Measurements from ENCODE around the gene BSN.

The BSN gene

GRCh38 chr3:49616491-49616941 is 62.2 kb downstream of the BSN start:
- no peaks in the 10 kb centered on the region for H3K9me3 ChIP-seq (ENCODE audit: control insufficient read depth in 2 of 2, low read length in 2 of 2)
- no peak overlapping the region for H3K9ac ChIP-seq (ENCODE audit: low read length in 2 of 2)
- H3K4me3 ChIP-seq (ENCODE audit: low read length in 2 of 2): no peak overlapping the region
- no peaks in the 10 kb centered on the region for H3K36me3 ChIP-seq (ENCODE audit: control insufficient read depth in 2 of 2, insufficient read depth in 2 of 2, low read length in 2 of 2)
- H3K27me3 ChIP-seq (ENCODE audit: control insufficient read depth in 1 of 2, insufficient read depth in 2 of 2, low read length in 2 of 2): no peaks in the 10 kb centered on the region
- no peaks in the 10 kb centered on the region for H3K4me1 ChIP-seq (ENCODE audit: control insufficient read depth, insufficient read depth, low read length)
- no peak overlapping the region for H3K27ac ChIP-seq (ENCODE audit: low read length)

DNA sequence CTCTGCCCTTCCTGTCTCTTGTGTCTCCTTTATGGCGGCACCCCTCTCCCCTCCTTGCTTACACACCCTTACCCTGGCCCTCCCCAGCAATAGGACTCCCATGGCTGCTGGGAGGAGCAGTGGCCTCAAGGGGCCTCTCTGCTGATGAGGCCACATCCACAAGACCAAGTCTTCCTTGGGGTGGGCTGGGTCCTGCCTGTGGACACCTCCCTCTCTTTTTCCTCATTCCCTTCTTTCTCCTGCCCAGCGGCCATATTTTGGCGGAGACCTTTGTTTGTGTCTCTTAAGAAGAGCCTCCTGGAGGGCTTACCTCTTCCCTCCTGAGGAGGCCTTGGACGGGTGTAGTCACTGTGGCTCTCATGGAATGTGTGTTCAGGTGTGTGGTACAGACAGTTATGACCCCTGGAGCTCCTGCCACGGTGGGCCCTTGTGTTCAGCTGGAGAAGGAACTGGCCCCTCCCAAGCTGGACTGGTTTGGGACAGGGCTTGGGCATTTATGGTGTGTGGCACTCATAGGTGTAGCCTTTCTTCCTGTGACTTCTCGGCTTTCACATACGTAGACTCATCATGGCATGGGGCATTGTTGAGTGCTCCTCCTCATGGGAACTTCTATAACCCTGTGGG is 63.2 kb downstream of the BSN start:
- Histone ChIP-seq H3K9me3 (ENCODE audit: control insufficient read depth in 2 of 2, low read length in 2 of 2) (no peaks in the 10 kb centered on the region), H3K27ac (ENCODE audit: low read length) (no peak overlapping the region), H3K9ac (ENCODE audit: low read length in 2 of 2) (no peak overlapping the region), H3K27me3 (ENCODE audit: control insufficient read depth in 1 of 2, insufficient read depth in 2 of 2, low read length in 2 of 2) (no peaks in the 10 kb centered on the region), H3K36me3 (ENCODE audit: control insufficient read depth in 2 of 2, insufficient read depth in 2 of 2, low read length in 2 of 2) (no peaks in the 10 kb centered on the region), H3K4me1 (ENCODE audit: control insufficient read depth, insufficient read depth, low read length) (no peaks in the 10 kb centered on the region), H3K4me3 (ENCODE audit: low read length in 2 of 2) (no peak overlapping the region)

DNA sequence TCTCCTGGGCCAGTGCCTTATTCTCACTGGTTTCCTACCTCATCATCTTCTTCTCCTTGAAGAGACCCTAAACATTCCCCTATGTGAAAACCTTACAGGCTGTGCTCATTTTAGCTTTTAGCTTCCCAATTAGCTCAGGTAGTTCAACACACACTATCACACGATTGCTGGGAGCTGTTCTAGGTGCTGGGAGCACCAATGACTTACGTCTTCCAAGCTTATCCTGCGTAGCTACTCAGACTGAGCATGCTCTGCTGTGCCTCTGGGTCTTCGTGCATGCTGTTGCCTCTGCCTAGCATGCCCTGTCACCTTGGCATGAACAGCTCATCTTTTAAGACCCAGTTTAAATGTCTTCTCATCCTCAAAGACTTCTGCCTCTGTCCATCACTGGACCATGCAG is 64.1 kb downstream of the BSN start:
- Histone ChIP-seq H3K27ac (ENCODE audit: low read length) (no peak overlapping the region), H3K4me1 (ENCODE audit: control insufficient read depth, insufficient read depth, low read length) (no peaks in the 10 kb centered on the region), H3K4me3 (ENCODE audit: low read length in 2 of 2) (no peak overlapping the region), H3K27me3 (ENCODE audit: control insufficient read depth in 1 of 2, insufficient read depth in 2 of 2, low read length in 2 of 2) (no peaks in the 10 kb centered on the region), H3K9me3 (ENCODE audit: control insufficient read depth in 2 of 2, low read length in 2 of 2) (no peaks in the 10 kb centered on the region), H3K36me3 (ENCODE audit: control insufficient read depth in 2 of 2, insufficient read depth in 2 of 2, low read length in 2 of 2) (no peaks in the 10 kb centered on the region), H3K9ac (ENCODE audit: low read length in 2 of 2) (no peak overlapping the region)

- Histone ChIP-seq H3K36me3 (ENCODE audit: control insufficient read depth in 2 of 2, insufficient read depth in 2 of 2, low read length in 2 of 2) (no peaks in the 10 kb centered on the region), H3K4me3 (ENCODE audit: low read length in 2 of 2) (no peak overlapping the region), H3K27ac (ENCODE audit: low read length) (no peak overlapping the region), H3K27me3 (ENCODE audit: control insufficient read depth in 1 of 2, insufficient read depth in 2 of 2, low read length in 2 of 2) (no peaks in the 10 kb centered on the region), H3K4me1 (ENCODE audit: control insufficient read depth, insufficient read depth, low read length) (no peaks in the 10 kb centered on the region), H3K9me3 (ENCODE audit: control insufficient read depth in 2 of 2, low read length in 2 of 2) (no peaks in the 10 kb centered on the region), H3K9ac (ENCODE audit: low read length in 2 of 2) (no peak overlapping the region)
These were observed 65.4 kb downstream of the BSN start for GRCh38 chr3:49619649-49620048.

- H3K36me3 ChIP-seq (ENCODE audit: control insufficient read depth in 2 of 2, insufficient read depth in 2 of 2, low read length in 2 of 2): no peaks in the 10 kb centered on the region
- no peak overlapping the region for H3K9ac ChIP-seq (ENCODE audit: low read length in 2 of 2)
- H3K9me3 ChIP-seq (ENCODE audit: control insufficient read depth in 2 of 2, low read length in 2 of 2): no peaks in the 10 kb centered on the region
- no peak overlapping the region for H3K27ac ChIP-seq (ENCODE audit: low read length)
- H3K4me1 ChIP-seq (ENCODE audit: control insufficient read depth, insufficient read depth, low read length): no peaks in the 10 kb centered on the region
- H3K27me3 ChIP-seq (ENCODE audit: control insufficient read depth in 1 of 2, insufficient read depth in 2 of 2, low read length in 2 of 2): no peaks in the 10 kb centered on the region
- H3K4me3 ChIP-seq (ENCODE audit: low read length in 2 of 2): no peak overlapping the region
These were observed 66.5 kb downstream of the BSN start for GRCh38 chr3:49620728-49621127.

GRCh38 chr3:49623071-49623470 is 68.8 kb downstream of the BSN start:
- Histone ChIP-seq H3K9ac (ENCODE audit: low read length in 2 of 2) (no peak overlapping the region), H3K9me3 (ENCODE audit: control insufficient read depth in 2 of 2, low read length in 2 of 2) (no peaks in the 10 kb centered on the region), H3K4me3 (ENCODE audit: low read length in 2 of 2) (no peak overlapping the region), H3K27me3 (ENCODE audit: control insufficient read depth in 1 of 2, insufficient read depth in 2 of 2, low read length in 2 of 2) (no peaks in the 10 kb centered on the region), H3K27ac (ENCODE audit: low read length) (no peak overlapping the region), H3K4me1 (ENCODE audit: control insufficient read depth, insufficient read depth, low read length) (no peaks in the 10 kb centered on the region), H3K36me3 (ENCODE audit: control insufficient read depth in 2 of 2, insufficient read depth in 2 of 2, low read length in 2 of 2) (no peaks in the 10 kb centered on the region)

GRCh38 chr3:49625071-49625470 is 70.8 kb downstream of the BSN start:
- H3K4me3 ChIP-seq (ENCODE audit: low read length in 2 of 2): no peak overlapping the region
- no peaks in the 10 kb centered on the region for H3K9me3 ChIP-seq (ENCODE audit: control insufficient read depth in 2 of 2, low read length in 2 of 2)
- H3K9ac ChIP-seq (ENCODE audit: low read length in 2 of 2): no peak overlapping the region
- H3K4me1 ChIP-seq (ENCODE audit: control insufficient read depth, insufficient read depth, low read length): no peaks in the 10 kb centered on the region
- no peak overlapping the region for H3K27ac ChIP-seq (ENCODE audit: low read length)
- H3K36me3 ChIP-seq (ENCODE audit: control insufficient read depth in 2 of 2, insufficient read depth in 2 of 2, low read length in 2 of 2): no peaks in the 10 kb centered on the region
- H3K27me3 ChIP-seq (ENCODE audit: control insufficient read depth in 1 of 2, insufficient read depth in 2 of 2, low read length in 2 of 2): no peaks in the 10 kb centered on the region

DNA sequence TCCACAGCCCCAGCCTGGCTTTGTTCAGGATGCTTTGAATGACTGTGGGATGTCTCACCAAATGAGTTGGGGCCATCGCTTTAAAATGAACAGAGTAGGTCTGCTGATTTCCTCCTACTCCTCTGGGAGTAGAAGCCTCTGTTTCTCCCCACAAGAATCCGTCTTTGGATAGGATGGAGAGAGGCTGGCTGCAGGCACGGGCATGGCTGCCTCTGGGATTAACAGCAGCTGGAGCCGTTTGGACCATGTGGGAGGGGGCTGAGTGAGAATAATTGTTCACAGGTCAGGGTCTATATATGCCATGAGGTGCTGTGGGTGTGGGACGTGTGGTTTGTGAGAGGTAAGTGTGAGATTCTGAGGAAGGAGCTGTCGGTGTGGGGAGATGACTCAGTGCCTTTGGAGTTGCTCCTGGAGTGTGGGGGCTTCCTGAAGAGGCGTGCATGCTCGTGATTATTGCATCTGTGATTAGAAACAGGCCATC is 71.9 kb downstream of the BSN start:
- H3K4me3 ChIP-seq (ENCODE audit: low read length in 2 of 2): no peak overlapping the region
- H3K36me3 ChIP-seq (ENCODE audit: control insufficient read depth in 2 of 2, insufficient read depth in 2 of 2, low read length in 2 of 2): no peaks in the 10 kb centered on the region
- H3K9me3 ChIP-seq (ENCODE audit: control insufficient read depth in 2 of 2, low read length in 2 of 2): no peaks in the 10 kb centered on the region
- no peak overlapping the region for H3K27ac ChIP-seq (ENCODE audit: low read length)
- no peaks in the 10 kb centered on the region for H3K27me3 ChIP-seq (ENCODE audit: control insufficient read depth in 1 of 2, insufficient read depth in 2 of 2, low read length in 2 of 2)
- no peak overlapping the region for H3K9ac ChIP-seq (ENCODE audit: low read length in 2 of 2)
- no peaks in the 10 kb centered on the region for H3K4me1 ChIP-seq (ENCODE audit: control insufficient read depth, insufficient read depth, low read length)

- Histone ChIP-seq H3K27me3 (ENCODE audit: control insufficient read depth in 1 of 2, insufficient read depth in 2 of 2, low read length in 2 of 2) (no peaks in the 10 kb centered on the region), H3K9ac (ENCODE audit: low read length in 2 of 2) (no peak overlapping the region), H3K27ac (ENCODE audit: low read length) (no peak overlapping the region), H3K4me3 (ENCODE audit: low read length in 2 of 2) (no peak overlapping the region), H3K9me3 (ENCODE audit: control insufficient read depth in 2 of 2, low read length in 2 of 2) (no peaks in the 10 kb centered on the region), H3K4me1 (ENCODE audit: control insufficient read depth, insufficient read depth, low read length) (no peaks in the 10 kb centered on the region), H3K36me3 (ENCODE audit: control insufficient read depth in 2 of 2, insufficient read depth in 2 of 2, low read length in 2 of 2) (no peaks in the 10 kb centered on the region)
These were observed 72.5 kb downstream of the BSN start for GRCh38 chr3:49626796-49627195.

DNA sequence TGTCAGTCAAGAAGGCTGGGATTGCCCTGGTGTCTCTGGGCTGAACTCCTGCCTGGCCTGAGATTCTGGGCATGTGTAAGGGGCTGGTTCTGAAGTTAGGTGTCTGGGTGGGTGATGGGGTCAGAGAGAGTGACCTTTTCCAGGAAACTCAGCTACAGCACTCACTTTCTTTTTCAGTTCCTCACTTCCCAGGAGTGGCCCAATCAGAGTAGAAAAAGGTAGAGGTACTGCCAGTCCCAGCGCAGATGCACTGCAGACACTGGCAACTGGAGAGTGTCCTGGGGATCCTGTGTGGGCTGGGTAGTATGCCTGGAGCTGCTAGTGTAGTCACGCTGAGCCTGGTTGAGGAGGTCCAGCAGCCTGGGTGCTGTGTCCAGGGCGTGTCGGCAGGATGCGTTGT is 73.4 kb downstream of the BSN start:
- Histone ChIP-seq H3K9ac (ENCODE audit: low read length in 2 of 2) (no peak overlapping the region), H3K36me3 (ENCODE audit: control insufficient read depth in 2 of 2, insufficient read depth in 2 of 2, low read length in 2 of 2) (no peaks in the 10 kb centered on the region), H3K27me3 (ENCODE audit: control insufficient read depth in 1 of 2, insufficient read depth in 2 of 2, low read length in 2 of 2) (no peaks in the 10 kb centered on the region), H3K4me3 (ENCODE audit: low read length in 2 of 2) (no peak overlapping the region), H3K9me3 (ENCODE audit: control insufficient read depth in 2 of 2, low read length in 2 of 2) (no peaks in the 10 kb centered on the region), H3K27ac (ENCODE audit: low read length) (no peak overlapping the region), H3K4me1 (ENCODE audit: control insufficient read depth, insufficient read depth, low read length) (no peaks in the 10 kb centered on the region)

DNA sequence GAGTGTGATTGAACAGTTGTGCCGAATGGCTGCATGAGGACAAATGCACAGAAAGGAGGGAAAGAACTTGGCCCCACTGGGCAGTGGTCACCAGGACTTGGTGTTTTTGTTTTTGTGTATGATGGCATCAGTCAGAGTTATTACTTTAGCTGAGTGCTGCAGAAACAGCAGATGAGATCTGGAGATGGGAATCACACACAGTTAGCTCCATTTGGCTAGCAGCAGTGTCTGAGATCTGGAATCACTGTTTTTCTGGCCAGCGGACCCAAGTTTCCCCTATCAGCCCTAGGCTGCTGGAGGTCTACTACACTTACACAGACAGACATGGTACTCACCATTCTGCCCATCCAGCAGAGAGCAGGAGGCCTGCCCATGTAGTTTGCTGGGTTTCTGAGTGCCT is 74.0 kb downstream of the BSN start:
- Histone ChIP-seq H3K27me3 (ENCODE audit: control insufficient read depth in 1 of 2, insufficient read depth in 2 of 2, low read length in 2 of 2) (no peaks in the 10 kb centered on the region), H3K9me3 (ENCODE audit: control insufficient read depth in 2 of 2, low read length in 2 of 2) (no peaks in the 10 kb centered on the region), H3K4me3 (ENCODE audit: low read length in 2 of 2) (no peak overlapping the region), H3K4me1 (ENCODE audit: control insufficient read depth, insufficient read depth, low read length) (no peaks in the 10 kb centered on the region), H3K9ac (ENCODE audit: low read length in 2 of 2) (no peak overlapping the region), H3K27ac (ENCODE audit: low read length) (no peak overlapping the region), H3K36me3 (ENCODE audit: control insufficient read depth in 2 of 2, insufficient read depth in 2 of 2, low read length in 2 of 2) (no peaks in the 10 kb centered on the region)
